ENCODE data around the gene C3orf18. TPM values are rescaled to one million over a fixed set of nuclear protein-coding genes. Genes with fewer than 3 reads are reported as not detected.

Gene C3orf18
- total RNA-seq, 1 experiment from 2014 or later: 5.0 TPM

GRCh38 chr3:50552598-50552997 is 14.9 kb downstream of the C3orf18 start:
- no peaks in the 10 kb centered on the region for H3K36me3 ChIP-seq (ENCODE audit: control insufficient read depth, insufficient read depth, low read length)
- H3K9me3 ChIP-seq (ENCODE audit: control insufficient read depth, insufficient read depth, low read depth, low read length): no peaks in the 10 kb centered on the region
- no peak overlapping the region for H3K4me3 ChIP-seq (ENCODE audit: low read depth in 2 of 2, low read length in 2 of 2)
- POLR2A ChIA-PET: no interaction called here
- H3K27me3 ChIP-seq (ENCODE audit: control insufficient read depth, insufficient read depth, low read length): no peaks in the 10 kb centered on the region
- intact Hi-C loops (cut with micrococcal nuclease; ENCODE audit: unreplicated experiment) (no loop called here), in situ Hi-C loops (cut with HindIII; ENCODE audit: low pct_unique_long_range_greater_than_20kb, low sequenced_read_pairs) (no loop called here)
- BruUV-seq (replicated peaks): no TSS peak
- ATAC-seq (no peak), DNase-seq (ENCODE audit: low read depth, low spot score) (no peak)
- H3K27ac ChIP-seq (ENCODE audit: low read length): no peak overlapping the region
- no peaks in the 10 kb centered on the region for H3K4me1 ChIP-seq (ENCODE audit: control insufficient read depth, insufficient read depth, low read length)
- CTCF ChIA-PET: no interaction called here
- TF ChIP-seq SIN3A (IDR thresholded peaks at IDR 0.05; ENCODE audit: borderline replicate concordance, insufficient read depth, low read depth, low read length) (no peak), CTCF (IDR thresholded peaks at IDR 0.05) (no peak)

- in situ Hi-C loops (cut with HindIII; ENCODE audit: low pct_unique_long_range_greater_than_20kb, low sequenced_read_pairs): no loop called here
- no peaks in the 10 kb centered on the region for H3K36me3 ChIP-seq (ENCODE audit: control insufficient read depth, insufficient read depth, low read length)
- BruUV-seq (replicated peaks): no TSS peak
- ATAC-seq (no peak), DNase-seq (ENCODE audit: low read depth, low spot score) (no peak)
- H3K27ac ChIP-seq (ENCODE audit: low read length): no peak overlapping the region
- ChIA-PET CTCF (no interaction called here), POLR2A (no interaction called here)
- H3K9me3 ChIP-seq (ENCODE audit: control insufficient read depth, insufficient read depth, low read depth, low read length): no peaks in the 10 kb centered on the region
- H3K4me3 ChIP-seq (ENCODE audit: low read depth in 2 of 2, low read length in 2 of 2): no peak overlapping the region
- TF ChIP-seq REST (IDR thresholded peaks at IDR 0.05; ENCODE audit: insufficient read depth in 1 of 2, low read depth in 2 of 2, low read length in 1 of 2) (no peak), TCF7L2 (IDR thresholded peaks at IDR 0.05; ENCODE audit: low read depth, low read length) (no peak), POLR2AphosphoS5 (IDR thresholded peaks at IDR 0.05; ENCODE audit: low read depth, low read length) (no peak), SIN3A (IDR thresholded peaks at IDR 0.05; ENCODE audit: borderline replicate concordance, insufficient read depth, low read depth, low read length) (no peak), CTCF (IDR thresholded peaks at IDR 0.05) (no peak)
- intact Hi-C loops (cut with micrococcal nuclease; ENCODE audit: unreplicated experiment): loop anchor here (2.0 kb wide), 1 partner anchor 205 kb away; no protein-coding TSS in a partner anchor
- no peaks in the 10 kb centered on the region for H3K27me3 ChIP-seq (ENCODE audit: control insufficient read depth, insufficient read depth, low read length)
- no peaks in the 10 kb centered on the region for H3K4me1 ChIP-seq (ENCODE audit: control insufficient read depth, insufficient read depth, low read length)
Observed at GRCh38 chr3:50551681-50552435, 15.7 kb downstream of the C3orf18 start.

Measured in Panc1 (cell line).